ENCODE data around the gene ARRDC2.

ARRDC2 gene

GRCh38 chr19:18059902-18060301 is 51.9 kb downstream of the ARRDC2 start:
- no peak for DNase-seq

- DNase-seq, result no peak
These were observed 52.5 kb downstream of the ARRDC2 start for GRCh38 chr19:18060472-18060871.

DNA sequence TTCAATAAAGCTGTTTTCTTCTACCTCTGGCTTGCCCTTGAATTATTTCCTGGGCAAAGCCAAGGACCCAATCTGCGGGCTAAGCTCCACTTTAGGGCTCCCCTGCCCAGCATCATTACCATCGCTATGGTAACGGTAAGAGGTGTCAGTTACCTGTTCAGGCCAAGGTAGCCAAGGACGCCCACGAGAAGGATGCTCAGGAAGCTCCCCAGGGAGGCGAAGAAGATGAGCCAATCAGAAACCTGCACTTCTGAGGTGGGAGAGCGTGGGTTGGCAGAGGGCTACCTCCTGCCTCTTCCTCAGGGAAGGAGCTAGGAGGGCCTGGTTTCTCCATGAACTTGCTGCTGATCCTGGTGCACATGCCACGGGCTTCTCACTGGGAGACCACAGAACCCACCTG is 54.1 kb downstream of the ARRDC2 start:
- DNase-seq, result no peak

GRCh38 chr19:18063463-18063862 is 55.5 kb downstream of the ARRDC2 start:
- DNase-seq, result no peak

Measured in SIG-M5 (cell line).